ENCODE measurements around the gene NINJ2. TPM values are rescaled to one million over a fixed set of nuclear protein-coding genes. Genes with fewer than 3 reads are reported as not detected.

Gene NINJ2
- total RNA-seq, 2 experiments from 2014 or later = 1.1 to 3.4 TPM

DNA sequence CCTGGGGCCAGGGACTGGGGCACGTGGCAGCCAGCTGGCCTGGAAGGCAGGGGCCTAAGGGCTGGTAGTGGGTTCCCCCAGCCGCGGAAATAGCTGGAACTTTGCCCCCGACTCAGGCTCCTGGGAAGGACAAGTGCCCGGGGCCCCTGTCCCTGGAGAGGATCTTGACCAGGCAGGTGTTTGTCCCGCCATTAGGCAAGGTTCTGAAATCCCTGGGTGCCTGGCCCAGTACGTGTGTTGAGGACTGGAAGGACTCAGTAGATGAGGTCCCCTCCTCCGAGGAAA, 109.3 kb downstream of the NINJ2 start:
- Mint-ChIP-seq H3K4me1 (ENCODE audit: low read depth) (peaks cover 78% of the 10 kb centered on the region), H3K4me3 (peak overlapping the region; percentile 83), H3K27me3 (no peaks in the 10 kb centered on the region), H3K9me3 (no peaks in the 10 kb centered on the region), H3K27ac (peak overlapping the region; percentile 81), H3K36me3 (ENCODE audit: low read depth) (peaks cover 14% of the 10 kb centered on the region)
- TF ChIP-seq, protein P1, sequence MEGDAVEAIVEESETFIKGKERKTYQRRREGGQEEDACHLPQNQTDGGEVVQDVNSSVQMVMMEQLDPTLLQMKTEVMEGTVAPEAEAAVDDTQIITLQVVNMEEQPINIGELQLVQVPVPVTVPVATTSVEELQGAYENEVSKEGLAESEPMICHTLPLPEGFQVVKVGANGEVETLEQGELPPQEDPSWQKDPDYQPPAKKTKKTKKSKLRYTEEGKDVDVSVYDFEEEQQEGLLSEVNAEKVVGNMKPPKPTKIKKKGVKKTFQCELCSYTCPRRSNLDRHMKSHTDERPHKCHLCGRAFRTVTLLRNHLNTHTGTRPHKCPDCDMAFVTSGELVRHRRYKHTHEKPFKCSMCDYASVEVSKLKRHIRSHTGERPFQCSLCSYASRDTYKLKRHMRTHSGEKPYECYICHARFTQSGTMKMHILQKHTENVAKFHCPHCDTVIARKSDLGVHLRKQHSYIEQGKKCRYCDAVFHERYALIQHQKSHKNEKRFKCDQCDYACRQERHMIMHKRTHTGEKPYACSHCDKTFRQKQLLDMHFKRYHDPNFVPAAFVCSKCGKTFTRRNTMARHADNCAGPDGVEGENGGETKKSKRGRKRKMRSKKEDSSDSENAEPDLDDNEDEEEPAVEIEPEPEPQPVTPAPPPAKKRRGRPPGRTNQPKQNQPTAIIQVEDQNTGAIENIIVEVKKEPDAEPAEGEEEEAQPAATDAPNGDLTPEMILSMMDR (IDR thresholded peaks at IDR 0.05) = no peak
- intact Hi-C loops (cut with DNase I, micrococcal nuclease) = no loop called here
- H3K36me3 ChIP-seq (ENCODE audit: insufficient read depth, low read length) = peaks cover 6% of the 10 kb centered on the region
- POLR2A ChIA-PET = interaction anchor here (0.5 to 1.0 kb wide), 4 partner anchors 10 to 205 kb away, joined by 3 to 5 read pairs (median 4); no protein-coding TSS in a partner anchor
- H3K9me3 ChIP-seq (ENCODE audit: control insufficient read depth in 1 of 2, insufficient read depth in 1 of 2, low read length in 2 of 2) = no peaks in the 10 kb centered on the region
- H3K27ac ChIP-seq (ENCODE audit: low read depth in 1 of 2, low read length in 2 of 2) = peak overlapping the region in 1 of 2 donors; percentile 15
- H3K27me3 ChIP-seq (ENCODE audit: control insufficient read depth in 1 of 2, insufficient read depth in 2 of 2, low read length in 2 of 2) = no peaks in the 10 kb centered on the region
- DNase-seq (no peak), ATAC-seq (ENCODE audit: poor library complexity) (no peak)
- H3K4me1 ChIP-seq (ENCODE audit: insufficient read depth, low read length) = peaks cover 67% of the 10 kb centered on the region
- H3K4me3 ChIP-seq (ENCODE audit: low read length) = no peak overlapping the region
- CTCF ChIA-PET = interaction anchor here (1.7 kb wide), 1 partner anchor 101 kb away, joined by 9 read pairs; no protein-coding TSS in a partner anchor

DNA sequence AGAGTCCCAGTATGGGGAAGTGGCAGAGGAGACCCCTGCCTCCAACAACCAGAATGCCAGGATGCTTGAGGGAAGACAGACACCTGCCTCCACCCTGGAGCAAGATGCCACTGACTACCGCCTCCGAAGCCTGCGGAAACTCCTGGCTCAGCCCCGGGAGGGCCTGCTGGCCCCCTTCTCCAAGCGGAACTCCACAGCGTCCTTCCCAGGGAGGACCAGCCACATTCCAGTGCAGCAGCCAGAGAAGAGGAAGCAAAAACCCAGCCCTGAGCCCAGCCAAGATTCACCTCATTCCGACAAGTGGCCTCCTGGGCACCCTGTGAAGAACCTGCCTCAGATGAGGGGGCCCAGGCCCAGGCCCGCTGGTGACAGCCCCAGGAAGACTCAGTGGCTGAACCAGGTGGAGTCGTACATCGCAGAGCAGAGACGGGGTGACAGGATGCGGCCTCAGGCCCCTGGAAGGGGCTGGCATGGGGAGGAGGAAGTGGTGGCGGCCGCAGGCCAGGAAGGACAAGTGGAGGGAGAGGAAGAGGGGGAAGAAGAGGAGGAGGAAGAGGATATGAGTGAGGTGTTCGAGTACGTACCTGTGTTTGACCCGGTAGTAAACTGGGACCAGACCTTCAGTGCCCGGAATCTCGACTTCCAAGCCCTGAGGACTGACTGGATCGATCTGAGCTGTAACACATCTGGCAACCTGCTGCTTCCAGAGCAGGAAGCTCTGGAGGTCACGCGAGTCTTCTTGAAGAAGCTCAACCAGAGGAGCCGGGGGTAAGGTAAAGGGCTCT, 109.8 kb downstream of the NINJ2 start:
- Histone ChIP-seq H3K36me3 (ENCODE audit: insufficient read depth, low read length) (peaks cover 6% of the 10 kb centered on the region), H3K27me3 (ENCODE audit: control insufficient read depth in 1 of 2, insufficient read depth in 2 of 2, low read length in 2 of 2) (no peaks in the 10 kb centered on the region), H3K4me1 (ENCODE audit: insufficient read depth, low read length) (peaks cover 64% of the 10 kb centered on the region), H3K27ac (ENCODE audit: low read depth in 1 of 2, low read length in 2 of 2) (peak overlapping the region in 1 of 2 donors; percentile 15), H3K9me3 (ENCODE audit: control insufficient read depth in 1 of 2, insufficient read depth in 1 of 2, low read length in 2 of 2) (no peaks in the 10 kb centered on the region), H3K4me3 (ENCODE audit: low read length) (peak overlapping the region; percentile 3)
- peaks cover 78% of the 10 kb centered on the region for H3K4me1 Mint-ChIP-seq (ENCODE audit: low read depth)
- H3K4me3 Mint-ChIP-seq = peak overlapping the region; percentile 83
- intact Hi-C loops (cut with DNase I, micrococcal nuclease) = no loop called here
- TF ChIP-seq, protein P1 (IDR thresholded peaks at IDR 0.05) = no peak
- ChIA-PET CTCF (interaction anchor here (1.7 kb wide), 1 partner anchor 100 kb away, joined by 9 read pairs; no protein-coding TSS in a partner anchor), POLR2A (interaction anchor here (1.0 kb wide), 3 partner anchors 10 to 205 kb away, joined by 3 to 5 read pairs (median 3); no protein-coding TSS in a partner anchor)
- H3K9me3 Mint-ChIP-seq = no peaks in the 10 kb centered on the region
- DNase-seq = peak in 7 of 14 experiments; percentile 27 to 71 (median 43)
- H3K27me3 Mint-ChIP-seq = no peaks in the 10 kb centered on the region
- peak; percentile 69 for ATAC-seq (ENCODE audit: poor library complexity)
- H3K27ac Mint-ChIP-seq = peak overlapping the region; percentile 81
- peaks cover 9% of the 10 kb centered on the region for H3K36me3 Mint-ChIP-seq (ENCODE audit: low read depth)

DNA sequence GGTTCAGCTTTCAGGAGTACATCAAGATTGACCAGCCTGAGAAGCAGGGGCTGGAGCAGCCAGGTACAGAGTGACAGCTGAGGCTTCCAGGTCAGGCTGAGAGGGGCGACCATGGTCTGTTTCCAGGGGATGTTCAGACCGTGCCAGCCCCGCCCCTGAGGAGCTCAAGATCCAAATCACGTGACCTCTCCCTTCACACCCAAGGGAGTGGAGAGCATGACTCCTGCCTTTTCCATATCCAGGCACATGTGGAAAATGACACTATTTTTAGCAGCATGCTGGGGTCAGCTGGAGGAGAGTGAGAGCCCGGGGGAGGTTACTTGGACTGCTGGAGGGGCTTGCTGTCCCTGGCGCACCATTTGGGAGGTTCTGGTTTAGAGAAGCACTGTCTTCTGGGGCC, 110.8 kb downstream of the NINJ2 start:
- no peak for DNase-seq
- TF ChIP-seq, protein P1 (IDR thresholded peaks at IDR 0.05) = no peak
- ChIA-PET POLR2A (interaction anchor here (0.7 to 0.8 kb wide), 2 partner anchors 11 to 78 kb away, joined by 3 to 5 read pairs; no protein-coding TSS in a partner anchor), CTCF (no interaction called here)
- peaks cover 2% of the 10 kb centered on the region for H3K36me3 ChIP-seq (ENCODE audit: insufficient read depth, low read length)
- intact Hi-C loops (cut with DNase I, micrococcal nuclease) = no loop called here
- H3K27me3 Mint-ChIP-seq = no peaks in the 10 kb centered on the region
- peaks cover 55% of the 10 kb centered on the region for H3K4me1 ChIP-seq (ENCODE audit: insufficient read depth, low read length)
- no peaks in the 10 kb centered on the region for H3K9me3 Mint-ChIP-seq
- no peaks in the 10 kb centered on the region for H3K9me3 ChIP-seq (ENCODE audit: control insufficient read depth in 1 of 2, insufficient read depth in 1 of 2, low read length in 2 of 2)
- H3K27me3 ChIP-seq (ENCODE audit: control insufficient read depth in 1 of 2, insufficient read depth in 2 of 2, low read length in 2 of 2) = no peaks in the 10 kb centered on the region
- H3K4me3 Mint-ChIP-seq = no peak overlapping the region
- no peak overlapping the region for H3K4me3 ChIP-seq (ENCODE audit: low read length)
- peaks cover 4% of the 10 kb centered on the region for H3K36me3 Mint-ChIP-seq (ENCODE audit: low read depth)
- no peak for ATAC-seq (ENCODE audit: poor library complexity)
- peak overlapping the region; percentile 81 for H3K27ac Mint-ChIP-seq
- no peak overlapping the region for H3K27ac ChIP-seq (ENCODE audit: low read depth in 1 of 2, low read length in 2 of 2)
- H3K4me1 Mint-ChIP-seq (ENCODE audit: low read depth) = peaks cover 74% of the 10 kb centered on the region

Data from CD4-positive, alpha-beta T cell (primary cell).